Middle frontal gyrus (tissue), 1 donor: ENCODE data around the gene NR3C2.
"Not testable (repeated sequence)": the region's sequence is repeated elsewhere in the genome, so short reads cannot be mapped to it uniquely, and the experiment has no call there.

ENCODE experiments used
- DNase-seq: peaks from one replicate; pipeline ENCODE4 v3.0.0-alpha.2; 2015; ENCODE audit warnings: low spot score; ENCODE audit errors: extremely low spot score

Gene NR3C2

DNA sequence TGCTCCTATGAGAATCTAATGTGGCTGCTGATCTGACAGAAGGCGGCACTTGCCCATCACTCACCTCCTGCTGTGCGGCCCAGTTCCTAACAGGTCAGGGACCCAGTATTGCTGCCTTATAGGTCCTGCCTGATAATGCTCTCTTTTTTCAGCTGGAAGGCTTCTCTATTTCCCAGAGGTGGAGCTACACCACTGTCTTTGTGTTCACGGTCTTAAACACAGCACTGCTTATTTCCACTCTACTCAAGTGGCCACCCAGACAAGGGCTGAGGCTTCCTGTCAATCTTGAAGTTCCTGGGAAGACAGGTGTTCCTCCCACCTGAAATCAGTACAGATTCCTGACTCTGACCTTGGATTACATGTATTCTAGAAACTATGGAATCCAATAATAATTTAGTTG, 270.6 kb downstream of the NR3C2 start:
- DNase-seq, result no peak

GRCh38 chr4:148170408-148171365, 271.5 kb downstream of the NR3C2 start:
- no peak for DNase-seq

- DNase-seq, result no peak
Observed at GRCh38 chr4:148166132-148166591, 276.1 kb downstream of the NR3C2 start.

DNA sequence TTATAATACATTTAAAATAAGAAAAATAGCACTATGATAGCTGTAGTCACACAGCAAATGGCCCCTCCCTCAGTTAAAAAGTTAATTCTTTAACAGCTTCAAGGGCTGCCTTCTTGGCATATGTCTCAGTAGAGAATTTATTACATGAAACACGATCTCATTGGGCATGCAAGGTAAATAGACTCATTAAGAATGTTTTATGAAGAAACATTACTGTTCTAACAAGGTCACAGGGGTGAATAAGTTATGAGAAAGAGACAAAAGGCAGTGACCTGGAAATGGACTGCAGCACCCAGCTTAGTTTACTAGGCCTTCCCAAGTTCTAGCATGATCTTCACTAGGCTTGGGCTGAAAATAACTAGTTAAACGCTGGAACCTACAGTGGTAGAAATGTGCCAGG, 277.7 kb downstream of the NR3C2 start:
- DNase-seq, result no peak

GRCh38 chr4:148162991-148163390, 279.2 kb downstream of the NR3C2 start:
- DNase-seq, result no peak

DNA sequence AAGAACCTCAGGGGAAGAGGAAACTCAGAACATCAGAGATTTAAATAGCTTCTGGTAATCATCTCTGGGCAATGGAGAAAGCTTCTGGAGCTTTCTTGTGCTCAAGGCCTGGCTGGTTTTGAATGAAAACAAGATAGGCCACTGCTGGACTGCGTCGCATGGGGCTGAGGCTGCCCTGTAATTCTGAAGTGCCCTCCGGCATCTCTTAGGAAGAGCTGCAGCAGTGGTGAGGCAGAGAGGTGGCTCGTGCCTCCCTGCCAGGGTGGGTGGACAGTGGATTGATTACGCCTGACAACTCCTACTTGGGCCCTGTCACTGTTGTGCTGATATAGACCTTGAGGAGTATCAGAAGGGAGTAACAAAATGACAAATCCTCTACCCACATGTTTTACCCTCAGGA, 279.7 kb downstream of the NR3C2 start:
- DNase-seq, result no peak

GRCh38 chr4:148161601-148162000, 280.6 kb downstream of the NR3C2 start:
- DNase-seq, result no peak

- no peak for DNase-seq
Observed at GRCh38 chr4:148159793-148160192, 282.4 kb downstream of the NR3C2 start.

DNA sequence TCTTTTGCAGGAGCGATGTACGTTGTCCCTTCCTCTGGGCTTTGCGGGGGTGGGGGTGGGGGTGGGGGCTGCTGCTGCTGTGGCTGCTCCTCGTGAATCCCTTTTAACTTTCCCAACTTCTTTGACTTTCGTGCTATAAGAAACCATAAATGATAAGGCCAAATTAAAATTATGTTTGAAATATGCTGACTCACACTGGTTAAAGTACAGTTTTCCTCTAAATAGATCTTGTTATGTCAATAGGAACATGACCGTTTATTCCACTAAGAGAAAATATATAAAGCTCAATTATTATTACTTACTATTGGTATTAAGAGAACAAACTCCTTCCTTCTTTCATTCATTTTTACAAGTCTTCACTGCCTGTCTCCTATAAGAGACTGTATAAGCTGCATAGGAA, 287.4 kb downstream of the NR3C2 start:
- no peak for DNase-seq

- no peak for DNase-seq
Observed at GRCh38 chr4:148152868-148153625, 289.2 kb downstream of the NR3C2 start.

DNA sequence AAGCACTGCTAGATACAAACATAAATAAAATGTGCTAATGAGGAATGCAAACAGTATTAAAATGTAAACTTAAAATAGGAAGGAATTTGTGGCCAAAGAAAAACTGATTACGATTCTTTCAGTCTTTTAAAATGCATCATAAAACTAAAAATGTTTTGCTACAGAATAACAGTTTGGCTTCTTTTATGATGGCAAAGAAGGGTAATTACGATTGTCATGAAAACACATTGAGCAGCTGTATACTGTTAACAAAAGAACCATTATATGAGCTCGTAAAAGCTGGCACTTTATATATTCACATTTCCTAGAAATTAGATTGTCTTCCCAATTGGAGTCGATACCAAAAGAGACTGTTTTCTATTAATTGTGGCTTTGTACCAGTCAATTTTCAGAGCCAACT, 290.4 kb downstream of the NR3C2 start:
- no peak for DNase-seq

DNA sequence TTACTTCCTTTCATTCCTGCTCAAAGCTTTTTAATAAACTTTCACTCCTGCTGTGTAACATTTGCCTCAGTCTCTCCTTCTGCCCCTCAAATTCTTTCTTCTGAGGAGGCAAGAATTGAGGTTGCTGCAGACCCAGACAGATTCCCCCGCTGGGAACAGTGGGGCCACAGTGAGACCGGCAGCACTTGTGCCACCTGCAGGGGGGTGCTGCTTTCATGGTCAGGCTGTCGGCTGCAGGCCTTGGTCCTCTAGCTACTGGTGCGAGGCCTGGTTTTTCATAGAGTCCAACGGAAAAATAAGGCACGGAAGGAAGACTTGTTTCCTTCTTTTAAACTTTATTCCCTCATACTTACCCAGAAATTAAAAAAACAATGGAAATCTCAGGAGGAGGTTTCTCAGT, 296.7 kb downstream of the NR3C2 start:
- DNase-seq, result no peak

DNA sequence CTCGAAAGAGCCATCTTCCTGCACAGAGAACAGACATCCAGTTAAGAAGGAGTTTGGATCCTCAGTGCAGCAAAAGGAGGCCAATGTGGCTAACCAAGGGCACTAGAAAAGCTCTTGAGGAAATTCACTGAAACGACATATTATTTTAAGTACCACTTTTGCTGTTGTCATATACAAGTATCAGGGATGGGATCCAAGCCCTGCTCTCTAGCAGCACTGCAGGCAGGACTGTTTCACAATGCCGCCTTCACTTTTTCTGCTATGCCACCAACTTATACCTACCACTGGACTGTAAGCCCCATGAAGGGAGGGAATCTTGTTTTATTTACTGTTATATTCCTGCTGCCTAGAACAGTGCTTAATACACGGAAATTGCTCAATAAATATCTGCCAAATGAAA, 299.0 kb downstream of the NR3C2 start:
- no peak for DNase-seq

DNA sequence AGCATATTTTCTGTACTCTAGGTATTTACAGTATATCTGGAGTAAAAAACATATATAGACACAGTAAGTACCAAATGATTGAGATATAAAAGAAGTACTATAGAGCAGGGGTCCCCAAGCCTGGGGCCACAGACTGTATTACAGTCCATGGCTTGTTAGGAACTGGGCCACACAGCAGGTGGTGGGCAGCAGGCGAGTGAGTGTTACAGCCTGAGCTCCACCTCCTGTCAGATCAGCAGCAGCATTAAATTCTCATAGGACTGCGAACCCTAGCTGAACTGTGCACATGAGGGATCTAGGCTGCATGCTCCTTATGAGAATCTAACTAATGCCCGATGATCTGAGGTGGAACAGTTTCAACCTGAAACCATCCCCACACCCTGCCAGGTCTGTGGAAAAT, 300.7 kb downstream of the NR3C2 start:
- DNase-seq, result no peak

DNA sequence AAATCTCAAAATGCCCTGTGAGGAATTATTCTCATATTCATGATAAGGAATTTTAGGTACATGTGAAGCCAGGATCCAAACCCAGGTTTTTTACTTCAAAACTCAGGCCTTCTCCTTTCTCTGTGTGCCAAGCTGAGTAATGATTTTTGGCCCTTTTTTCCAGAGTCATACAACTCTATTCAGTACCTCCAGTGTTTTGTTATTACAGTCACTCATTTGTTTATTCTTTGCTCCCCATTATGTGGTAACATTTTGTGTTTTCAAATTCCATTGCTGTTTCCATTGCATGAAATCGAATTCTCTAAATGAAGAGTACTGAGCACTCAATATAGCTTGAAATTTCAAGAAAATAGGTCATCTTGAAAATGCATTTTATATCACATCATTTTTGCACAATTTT, 315.4 kb downstream of the NR3C2 start:
- DNase-seq, result no peak

DNA sequence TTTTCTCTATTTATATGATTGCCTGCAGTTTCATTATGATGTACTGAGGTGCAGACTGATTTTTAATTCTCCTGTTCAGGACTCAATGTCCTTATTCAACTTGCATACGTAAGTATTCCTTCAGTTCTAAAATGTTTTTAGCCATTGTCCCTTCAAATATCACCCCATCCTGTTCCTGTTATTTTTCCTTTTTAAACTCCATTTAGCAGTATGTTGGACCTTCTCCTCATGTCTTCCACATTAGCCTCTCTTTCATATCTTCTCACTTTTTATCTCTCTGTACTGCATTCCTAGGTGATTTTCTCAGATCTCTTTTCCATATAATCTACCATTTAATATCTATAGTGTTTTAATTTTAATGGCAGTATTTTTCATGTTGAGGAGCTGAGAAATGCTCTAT, 317.7 kb downstream of the NR3C2 start:
- no peak for DNase-seq

DNA sequence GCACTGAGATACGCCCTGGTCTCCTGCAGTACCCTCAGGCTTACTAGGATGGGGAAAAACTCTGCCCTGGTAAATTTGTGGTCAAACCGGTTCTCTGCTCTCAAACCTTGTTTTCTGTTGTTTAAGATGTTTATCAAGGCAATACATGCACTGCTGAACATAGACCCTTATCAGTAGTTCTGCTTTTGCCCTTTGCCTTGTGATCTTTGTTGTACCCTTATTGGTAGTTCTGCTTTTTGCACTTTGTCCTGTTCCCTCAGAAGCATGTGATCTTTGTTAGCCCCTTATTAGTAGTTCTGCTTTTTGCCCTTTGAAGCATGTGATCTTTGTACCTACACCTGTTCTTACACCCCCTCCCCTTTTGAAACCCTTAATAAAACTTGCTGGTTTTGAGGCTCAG, 319.1 kb downstream of the NR3C2 start:
- not testable (repeated sequence) for DNase-seq

- no peak for DNase-seq
Observed at GRCh38 chr4:148120216-148120615, 322.0 kb downstream of the NR3C2 start.

DNA sequence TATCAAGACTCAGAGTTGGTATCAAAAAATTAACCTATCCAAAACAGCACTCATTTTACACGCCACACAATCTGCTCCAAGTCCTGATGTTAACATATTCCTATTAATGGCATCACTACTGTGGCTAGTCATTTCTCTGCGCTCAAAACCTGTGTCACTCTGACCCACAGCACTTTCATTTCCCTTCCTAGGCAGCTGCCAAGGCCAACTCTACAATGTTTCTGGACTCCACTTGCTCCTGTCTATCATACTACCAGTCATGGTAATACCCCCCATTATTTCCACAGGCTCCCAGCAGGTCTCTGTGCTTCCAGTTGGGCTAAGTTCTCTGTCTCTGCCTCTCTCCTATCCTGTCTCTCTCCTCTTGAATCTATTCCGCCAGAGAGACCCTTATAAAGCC, 323.6 kb downstream of the NR3C2 start:
- DNase-seq, result no peak

DNA sequence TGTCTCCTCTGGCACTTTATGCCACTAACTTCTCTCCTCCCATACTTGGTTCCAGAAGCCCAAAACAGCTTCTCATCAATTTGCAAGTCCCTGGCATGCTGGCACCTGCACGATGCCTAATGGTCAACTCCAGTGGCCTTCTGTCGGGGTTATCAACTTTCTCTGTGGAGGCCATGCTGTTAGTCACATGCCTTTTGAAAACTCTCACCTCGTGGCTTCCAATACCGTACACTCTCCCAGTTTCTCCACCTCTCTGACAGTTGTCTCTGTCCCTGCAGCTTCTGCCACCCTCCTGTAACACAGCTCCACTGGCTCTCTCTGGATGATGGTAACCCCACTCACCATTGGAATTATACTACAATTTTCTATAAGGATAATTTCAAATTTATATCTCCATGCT, 324.0 kb downstream of the NR3C2 start:
- DNase-seq, result no peak

DNA sequence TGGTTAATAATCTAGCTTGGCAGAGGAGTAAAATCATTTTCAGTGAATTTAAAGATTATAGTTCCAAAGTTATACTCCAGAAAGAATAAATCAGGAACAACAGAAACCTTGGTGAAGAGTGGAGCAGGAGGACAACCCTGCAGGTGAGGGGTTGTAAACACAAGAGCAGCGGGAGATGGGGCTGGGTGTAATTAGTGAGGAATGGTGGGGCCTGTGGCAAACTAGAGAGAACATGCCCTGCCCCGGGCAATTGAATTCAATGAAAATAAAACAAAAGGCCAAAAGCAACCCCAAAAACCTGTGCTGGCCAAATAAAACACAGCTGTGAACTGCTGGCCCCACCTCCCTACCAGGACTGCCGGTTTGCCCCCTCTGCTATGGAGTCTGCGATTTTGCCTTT, 325.2 kb downstream of the NR3C2 start:
- DNase-seq, result no peak

- no peak for DNase-seq
Observed at GRCh38 chr4:148116264-148116663, 325.9 kb downstream of the NR3C2 start.
